ENCODE data around the gene CLDN15. TPM values are rescaled to one million over a fixed set of nuclear protein-coding genes. Genes with fewer than 3 reads are reported as not detected.

Gene CLDN15
- total and polyA plus RNA-seq, 2 donors (not counting 1 experiment from before 2014, with no cell fraction given), result 31.1 to 42.1 TPM

GRCh38 chr7:101211501-101211900 is 26.1 kb downstream of the CLDN15 start:
- ChIA-PET POLR2A (no interaction called here), CTCF (interaction anchor here (1.1 kb wide), 1 partner anchor 71 kb away, joined by 4 read pairs; no protein-coding TSS in a partner anchor)

GRCh38 chr7:101210143-101210542 is 27.5 kb downstream of the CLDN15 start:
- Histone ChIP-seq H3K9ac (ENCODE audit: low read length) (no peak overlapping the region), H3K9me3 (ENCODE audit: control extremely low read depth in 1 of 3, control insufficient read depth in 2 of 3, insufficient read depth in 1 of 3, low read length in 2 of 3) (no peaks in the 10 kb centered on the region), H3K36me3 (replicated peaks in 1 of 2; ENCODE audit: control extremely low read depth in 1 of 2, control insufficient read depth in 1 of 2, extremely low read depth in 1 of 2, insufficient read depth in 2 of 2, low read length in 1 of 2) (peaks cover 0 to 21% of the 10 kb centered on the region in 2 experiments), H3K4me1 (ENCODE audit: control insufficient read depth in 2 of 2, insufficient read depth in 2 of 2, low read length in 2 of 2) (no peaks in the 10 kb centered on the region), H3K4me3 (ENCODE audit: control extremely low read depth in 1 of 5, extremely low read depth in 1 of 5, insufficient read depth in 1 of 5, low read depth in 2 of 5, low read length in 4 of 5) (no peak overlapping the region), H4K20me1 (ENCODE audit: control insufficient read depth, insufficient read depth, low read length, poor library complexity, severe bottlenecking) (no peaks in the 10 kb centered on the region), H3K27ac (ENCODE audit: low read length in 2 of 2) (no peak overlapping the region), H3K27me3 (replicated peaks in 1 of 4; ENCODE audit: control extremely low read depth in 1 of 4, control insufficient read depth in 3 of 4, insufficient read depth in 4 of 4, low read length in 3 of 4) (no peaks in the 10 kb centered on the region), H3K4me2 (replicated peaks; ENCODE audit: low read depth, low read length, poor library complexity, severe bottlenecking) (no peak overlapping the region), H3K79me2 (ENCODE audit: control insufficient read depth, insufficient read depth, low read length) (no peaks in the 10 kb centered on the region), H2AFZ (ENCODE audit: insufficient read depth, low read depth, low read length, poor library complexity, severe bottlenecking) (no peak overlapping the region)
- TF ChIP-seq CTCF (IDR thresholded peaks at IDR 0.05) (no peak), EZH2 (IDR thresholded peaks at IDR 0.05; ENCODE audit: borderline replicate concordance, insufficient read depth, low read depth, low read length, poor library complexity, severe bottlenecking) (no peak)
- H3K4me3 Mint-ChIP-seq, result no peak overlapping the region
- intact Hi-C loops (cut with micrococcal nuclease), result no loop called here
- H3K27me3 Mint-ChIP-seq, result no peaks in the 10 kb centered on the region
- no peak overlapping the region for H3K27ac Mint-ChIP-seq
- ChIA-PET CTCF (no interaction called here), POLR2A (no interaction called here)
- DNase-seq (no peak), ATAC-seq (ENCODE audit: low read depth) (no peak)
- WGBS (ENCODE audit: insufficient coverage), result 97% methylated on average over 19 of the region's 19 CpGs
- no peaks in the 10 kb centered on the region for H3K9me3 Mint-ChIP-seq (ENCODE audit: insufficient read depth)
- no peaks in the 10 kb centered on the region for H3K4me1 Mint-ChIP-seq

More at GRCh38 chr7:101211501-101211900, 26.1 kb downstream of the CLDN15 start:
- Mint-ChIP-seq H3K27me3 (no peaks in the 10 kb centered on the region), H3K4me1 (peaks cover 6% of the 10 kb centered on the region), H3K27ac (no peak overlapping the region), H3K9me3 (ENCODE audit: insufficient read depth) (no peaks in the 10 kb centered on the region), H3K4me3 (no peak overlapping the region)
- H3K4me2 ChIP-seq (replicated peaks; ENCODE audit: low read depth, low read length, poor library complexity, severe bottlenecking), result no peak overlapping the region
- H3K27ac ChIP-seq (ENCODE audit: low read length in 2 of 2), result no peak overlapping the region
- ATAC-seq (ENCODE audit: low read depth), result no peak
- no peaks in the 10 kb centered on the region for H3K27me3 ChIP-seq (replicated peaks in 1 of 4; ENCODE audit: control extremely low read depth in 1 of 4, control insufficient read depth in 3 of 4, insufficient read depth in 4 of 4, low read length in 3 of 4)
- H3K9ac ChIP-seq (ENCODE audit: low read length), result no peak overlapping the region
- DNase-seq, result no peak
- H3K36me3 ChIP-seq (replicated peaks in 1 of 2; ENCODE audit: control extremely low read depth in 1 of 2, control insufficient read depth in 1 of 2, extremely low read depth in 1 of 2, insufficient read depth in 2 of 2, low read length in 1 of 2), result peaks cover 0 to 23% of the 10 kb centered on the region in 2 experiments
- TF ChIP-seq EZH2 (IDR thresholded peaks at IDR 0.05; ENCODE audit: borderline replicate concordance, insufficient read depth, low read depth, low read length, poor library complexity, severe bottlenecking) (no peak), CTCF (IDR thresholded peaks at IDR 0.05) (no peak)
- no peaks in the 10 kb centered on the region for H4K20me1 ChIP-seq (ENCODE audit: control insufficient read depth, insufficient read depth, low read length, poor library complexity, severe bottlenecking)
- 96% methylated on average over 24 of the region's 24 CpGs for WGBS (ENCODE audit: insufficient coverage)
- H3K4me3 ChIP-seq (ENCODE audit: control extremely low read depth in 1 of 5, extremely low read depth in 1 of 5, insufficient read depth in 1 of 5, low read depth in 2 of 5, low read length in 4 of 5), result no peak overlapping the region
- no peak overlapping the region for H2AFZ ChIP-seq (ENCODE audit: insufficient read depth, low read depth, low read length, poor library complexity, severe bottlenecking)
- intact Hi-C loops (cut with micrococcal nuclease), result no loop called here
- H3K79me2 ChIP-seq (ENCODE audit: control insufficient read depth, insufficient read depth, low read length), result no peaks in the 10 kb centered on the region
- H3K4me1 ChIP-seq (ENCODE audit: control insufficient read depth in 2 of 2, insufficient read depth in 2 of 2, low read length in 2 of 2), result peaks cover 3 to 4% of the 10 kb centered on the region in 2 donors
- no peaks in the 10 kb centered on the region for H3K9me3 ChIP-seq (ENCODE audit: control extremely low read depth in 1 of 3, control insufficient read depth in 2 of 3, insufficient read depth in 1 of 3, low read length in 2 of 3)

All from B cell (primary cell).